MM.1S (cell line): ENCODE data around the gene PTP4A1.

ENCODE experiments used
- CTCF ChIP-seq: fragments of 300-600 bp; sonication (generic); IDR thresholded peaks from 2 replicates; pipeline ENCODE4 v1.5.1; 2016; ENCODE audit warnings: antibody characterized with exemption, low read length, mixed read lengths
- EZH2 ChIP-seq: fragments of 300-600 bp; sonication (generic); optimal IDR thresholded peaks from 2 replicates; pipeline ENCODE3; 2017; ENCODE audit warnings: low read depth, mild to moderate bottlenecking, antibody characterized with exemption, low read length, mixed read lengths
- EZH2phosphoT487 ChIP-seq: fragments of 300-600 bp; sonication (generic); IDR thresholded peaks from 2 replicates; pipeline ENCODE4 v1.6.1; 2018; ENCODE audit warnings: antibody characterized with exemption, low read length

DNA sequence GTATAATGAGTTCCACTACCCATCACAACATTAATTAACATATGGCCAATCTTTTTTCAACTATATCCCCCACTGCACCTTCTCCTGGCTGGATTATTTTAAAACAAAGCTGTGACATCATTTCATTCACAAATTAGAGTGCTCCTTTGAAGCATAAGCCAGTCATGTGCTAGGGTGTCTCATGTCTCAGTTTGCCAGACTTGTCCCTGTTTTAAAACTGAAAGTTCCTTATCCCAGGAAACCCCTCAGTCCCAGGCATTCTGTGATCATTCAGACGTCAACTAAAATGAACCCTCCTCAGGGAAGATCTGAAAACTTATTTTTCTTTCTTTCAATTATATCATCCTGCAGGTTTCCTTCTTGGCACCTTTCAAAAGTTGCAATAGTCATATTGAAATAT is 29.3 kb upstream of the PTP4A1 start:
- TF ChIP-seq CTCF, result no peak
- no peak for TF ChIP-seq EZH2
- no peak for TF ChIP-seq EZH2phosphoT487
